Sigmoid colon (tissue), 4 donors: ENCODE results near the gene TUBGCP6.

Source experiments
- CTCF ChIP-seq, 4 experiments: fragments of 450-650 bp in 3 of 4; fragments of 200-600 bp in 1 of 4; IDR thresholded peaks; one replicate each; pipeline ENCODE4 v1.5.1; 2016 to 2019; ENCODE audit warnings: antibody characterized with exemption in 4 of 4, mild to moderate bottlenecking in 3 of 4, moderate library complexity in 2 of 4
- POLR2A ChIP-seq, 2 donors: fragments of 450-650 bp; IDR thresholded peaks; one replicate each; pipeline ENCODE4 v1.6.1; 2016; ENCODE audit warnings: antibody characterized with exemption in 2 of 2, mild to moderate bottlenecking in 2 of 2, moderate library complexity in 2 of 2
- POLR2AphosphoS5 ChIP-seq, 4 donors: sonication (generic); formaldehyde crosslinking; IDR thresholded peaks; one replicate each; pipeline ENCODE4 v1.6.1; 2017; ENCODE audit warnings: antibody characterized with exemption in 4 of 4

GRCh38 chr22:50197000-50197800 lies 47.6 kb downstream of the TUBGCP6 start:
- TF ChIP-seq POLR2AphosphoS5 (IDR thresholded peaks at IDR 0.05) (no peak), CTCF (IDR thresholded peaks at IDR 0.05) (no peak), POLR2A (IDR thresholded peaks at IDR 0.05) (no peak)
